Effector memory CD4-positive, alpha-beta T cell (primary cell): ENCODE data around the gene SHISA6.

Experiments
- DNase-seq, 3 donors: peaks; one replicate each; pipeline ENCODE4 v3.0.0-alpha.2; 2020
- H3K27ac ChIP-seq: 2 replicates; pipeline ENCODE4 v1.7.0; 2013; ENCODE audit warnings: mild to moderate bottlenecking, low read length, moderate library complexity; ENCODE audit not compliant: insufficient read depth, poor library complexity, severe bottlenecking
- H3K27me3 ChIP-seq: replicated peaks from 2 replicates; pipeline ENCODE4 v1.7.0; 2013; ENCODE audit warnings: mild to moderate bottlenecking, low read length; ENCODE audit not compliant: insufficient read depth, control insufficient read depth, poor library complexity, severe bottlenecking
- H3K36me3 ChIP-seq: 2 replicates; pipeline ENCODE4 v1.7.0; 2013; ENCODE audit warnings: mild to moderate bottlenecking, low read length, moderate library complexity; ENCODE audit not compliant: control insufficient read depth, insufficient read depth
- H3K4me1 ChIP-seq: 2 replicates; pipeline ENCODE4 v1.7.0; 2013; ENCODE audit warnings: low read length, mild to moderate bottlenecking; ENCODE audit not compliant: control insufficient read depth, insufficient read depth, poor library complexity, severe bottlenecking
- H3K4me3 ChIP-seq: 2 replicates; pipeline ENCODE4 v1.7.0; 2013; ENCODE audit warnings: low read length, low read depth, mild to moderate bottlenecking; ENCODE audit not compliant: insufficient read depth, poor library complexity, severe bottlenecking
- H3K9me3 ChIP-seq: 2 replicates; pipeline ENCODE4 v1.7.0; 2013; ENCODE audit warnings: mild to moderate bottlenecking, low read length, moderate library complexity; ENCODE audit not compliant: control insufficient read depth

SHISA6 gene

GRCh38 chr17:11515901-11516300 is 274.9 kb downstream of the SHISA6 start:
- H3K4me3 ChIP-seq, result no peak overlapping the region
- no peaks in the 10 kb centered on the region for H3K9me3 ChIP-seq
- H3K27me3 ChIP-seq, result no peaks in the 10 kb centered on the region
- no peak overlapping the region for H3K27ac ChIP-seq
- no peaks in the 10 kb centered on the region for H3K4me1 ChIP-seq
- DNase-seq, result no peak
- no peaks in the 10 kb centered on the region for H3K36me3 ChIP-seq

- DNase-seq, result no peak
- H3K36me3 ChIP-seq, result no peaks in the 10 kb centered on the region
- H3K9me3 ChIP-seq, result no peaks in the 10 kb centered on the region
Measured at GRCh38 chr17:11535231-11535630, 294.2 kb downstream of the SHISA6 start.

GRCh38 chr17:11538366-11538765 is 297.4 kb downstream of the SHISA6 start:
- Histone ChIP-seq H3K9me3 (peaks cover 3% of the 10 kb centered on the region), H3K27me3 (no peaks in the 10 kb centered on the region), H3K4me3 (no peak overlapping the region), H3K4me1 (no peaks in the 10 kb centered on the region), H3K27ac (no peak overlapping the region), H3K36me3 (no peaks in the 10 kb centered on the region)
- no peak for DNase-seq

More at GRCh38 chr17:11535231-11535630, 294.2 kb downstream of the SHISA6 start:
- no peak overlapping the region for H3K27ac ChIP-seq
- no peaks in the 10 kb centered on the region for H3K27me3 ChIP-seq
- H3K4me1 ChIP-seq, result no peaks in the 10 kb centered on the region
- H3K4me3 ChIP-seq, result no peak overlapping the region

- no peaks in the 10 kb centered on the region for H3K4me1 ChIP-seq
- H3K4me3 ChIP-seq, result no peak overlapping the region
- no peaks in the 10 kb centered on the region for H3K27me3 ChIP-seq
- no peak overlapping the region for H3K27ac ChIP-seq
- no peak for DNase-seq
- H3K9me3 ChIP-seq, result peaks cover 3% of the 10 kb centered on the region
- no peaks in the 10 kb centered on the region for H3K36me3 ChIP-seq
Measured at GRCh38 chr17:11539637-11540036, 298.6 kb downstream of the SHISA6 start.

GRCh38 chr17:11545002-11545401 is 304.0 kb downstream of the SHISA6 start:
- Histone ChIP-seq H3K27ac (no peak overlapping the region), H3K36me3 (no peaks in the 10 kb centered on the region), H3K4me1 (no peaks in the 10 kb centered on the region), H3K27me3 (no peaks in the 10 kb centered on the region), H3K4me3 (no peak overlapping the region), H3K9me3 (peaks cover 3% of the 10 kb centered on the region)
- DNase-seq, result no peak

- Histone ChIP-seq H3K27me3 (no peaks in the 10 kb centered on the region), H3K9me3 (peaks cover 3% of the 10 kb centered on the region), H3K27ac (no peak overlapping the region), H3K36me3 (no peaks in the 10 kb centered on the region), H3K4me3 (no peak overlapping the region), H3K4me1 (no peaks in the 10 kb centered on the region)
- DNase-seq, result no peak
Measured at GRCh38 chr17:11545696-11546095, 304.7 kb downstream of the SHISA6 start.

GRCh38 chr17:11547853-11548252 is 306.8 kb downstream of the SHISA6 start:
- Histone ChIP-seq H3K27me3 (no peaks in the 10 kb centered on the region), H3K36me3 (no peaks in the 10 kb centered on the region), H3K4me3 (no peak overlapping the region), H3K27ac (no peak overlapping the region), H3K4me1 (no peaks in the 10 kb centered on the region), H3K9me3 (no peaks in the 10 kb centered on the region)
- DNase-seq, result no peak

GRCh38 chr17:11548398-11548797 is 307.4 kb downstream of the SHISA6 start:
- H3K27ac ChIP-seq, result no peak overlapping the region
- H3K4me1 ChIP-seq, result no peaks in the 10 kb centered on the region
- no peaks in the 10 kb centered on the region for H3K27me3 ChIP-seq
- no peak overlapping the region for H3K4me3 ChIP-seq
- H3K9me3 ChIP-seq, result no peaks in the 10 kb centered on the region
- no peak for DNase-seq
- no peaks in the 10 kb centered on the region for H3K36me3 ChIP-seq

GRCh38 chr17:11550431-11550830 is 309.4 kb downstream of the SHISA6 start:
- Histone ChIP-seq H3K36me3 (no peaks in the 10 kb centered on the region), H3K4me3 (no peak overlapping the region), H3K9me3 (no peaks in the 10 kb centered on the region), H3K27me3 (no peaks in the 10 kb centered on the region), H3K27ac (no peak overlapping the region), H3K4me1 (no peaks in the 10 kb centered on the region)
- no peak for DNase-seq

- Histone ChIP-seq H3K27me3 (no peaks in the 10 kb centered on the region), H3K9me3 (no peaks in the 10 kb centered on the region), H3K27ac (no peak overlapping the region), H3K4me3 (no peak overlapping the region), H3K4me1 (no peaks in the 10 kb centered on the region), H3K36me3 (no peaks in the 10 kb centered on the region)
- DNase-seq, result no peak
Measured at GRCh38 chr17:11551442-11551841, 310.4 kb downstream of the SHISA6 start.

GRCh38 chr17:11553135-11553534 is 312.1 kb downstream of the SHISA6 start:
- Histone ChIP-seq H3K36me3 (no peaks in the 10 kb centered on the region), H3K4me3 (no peak overlapping the region), H3K4me1 (no peaks in the 10 kb centered on the region), H3K27me3 (no peaks in the 10 kb centered on the region), H3K27ac (no peak overlapping the region), H3K9me3 (no peaks in the 10 kb centered on the region)
- DNase-seq, result no peak
